ENCODE measurements around the gene BCAR1. TPM values are rescaled to one million over a fixed set of nuclear protein-coding genes. Genes with fewer than 3 reads are reported as not detected.

The BCAR1 gene
- total and polyA plus RNA-seq, 2 experiments from 2014 or later = 37.9 to 140 TPM

- TF ChIP-seq, protein P1, sequence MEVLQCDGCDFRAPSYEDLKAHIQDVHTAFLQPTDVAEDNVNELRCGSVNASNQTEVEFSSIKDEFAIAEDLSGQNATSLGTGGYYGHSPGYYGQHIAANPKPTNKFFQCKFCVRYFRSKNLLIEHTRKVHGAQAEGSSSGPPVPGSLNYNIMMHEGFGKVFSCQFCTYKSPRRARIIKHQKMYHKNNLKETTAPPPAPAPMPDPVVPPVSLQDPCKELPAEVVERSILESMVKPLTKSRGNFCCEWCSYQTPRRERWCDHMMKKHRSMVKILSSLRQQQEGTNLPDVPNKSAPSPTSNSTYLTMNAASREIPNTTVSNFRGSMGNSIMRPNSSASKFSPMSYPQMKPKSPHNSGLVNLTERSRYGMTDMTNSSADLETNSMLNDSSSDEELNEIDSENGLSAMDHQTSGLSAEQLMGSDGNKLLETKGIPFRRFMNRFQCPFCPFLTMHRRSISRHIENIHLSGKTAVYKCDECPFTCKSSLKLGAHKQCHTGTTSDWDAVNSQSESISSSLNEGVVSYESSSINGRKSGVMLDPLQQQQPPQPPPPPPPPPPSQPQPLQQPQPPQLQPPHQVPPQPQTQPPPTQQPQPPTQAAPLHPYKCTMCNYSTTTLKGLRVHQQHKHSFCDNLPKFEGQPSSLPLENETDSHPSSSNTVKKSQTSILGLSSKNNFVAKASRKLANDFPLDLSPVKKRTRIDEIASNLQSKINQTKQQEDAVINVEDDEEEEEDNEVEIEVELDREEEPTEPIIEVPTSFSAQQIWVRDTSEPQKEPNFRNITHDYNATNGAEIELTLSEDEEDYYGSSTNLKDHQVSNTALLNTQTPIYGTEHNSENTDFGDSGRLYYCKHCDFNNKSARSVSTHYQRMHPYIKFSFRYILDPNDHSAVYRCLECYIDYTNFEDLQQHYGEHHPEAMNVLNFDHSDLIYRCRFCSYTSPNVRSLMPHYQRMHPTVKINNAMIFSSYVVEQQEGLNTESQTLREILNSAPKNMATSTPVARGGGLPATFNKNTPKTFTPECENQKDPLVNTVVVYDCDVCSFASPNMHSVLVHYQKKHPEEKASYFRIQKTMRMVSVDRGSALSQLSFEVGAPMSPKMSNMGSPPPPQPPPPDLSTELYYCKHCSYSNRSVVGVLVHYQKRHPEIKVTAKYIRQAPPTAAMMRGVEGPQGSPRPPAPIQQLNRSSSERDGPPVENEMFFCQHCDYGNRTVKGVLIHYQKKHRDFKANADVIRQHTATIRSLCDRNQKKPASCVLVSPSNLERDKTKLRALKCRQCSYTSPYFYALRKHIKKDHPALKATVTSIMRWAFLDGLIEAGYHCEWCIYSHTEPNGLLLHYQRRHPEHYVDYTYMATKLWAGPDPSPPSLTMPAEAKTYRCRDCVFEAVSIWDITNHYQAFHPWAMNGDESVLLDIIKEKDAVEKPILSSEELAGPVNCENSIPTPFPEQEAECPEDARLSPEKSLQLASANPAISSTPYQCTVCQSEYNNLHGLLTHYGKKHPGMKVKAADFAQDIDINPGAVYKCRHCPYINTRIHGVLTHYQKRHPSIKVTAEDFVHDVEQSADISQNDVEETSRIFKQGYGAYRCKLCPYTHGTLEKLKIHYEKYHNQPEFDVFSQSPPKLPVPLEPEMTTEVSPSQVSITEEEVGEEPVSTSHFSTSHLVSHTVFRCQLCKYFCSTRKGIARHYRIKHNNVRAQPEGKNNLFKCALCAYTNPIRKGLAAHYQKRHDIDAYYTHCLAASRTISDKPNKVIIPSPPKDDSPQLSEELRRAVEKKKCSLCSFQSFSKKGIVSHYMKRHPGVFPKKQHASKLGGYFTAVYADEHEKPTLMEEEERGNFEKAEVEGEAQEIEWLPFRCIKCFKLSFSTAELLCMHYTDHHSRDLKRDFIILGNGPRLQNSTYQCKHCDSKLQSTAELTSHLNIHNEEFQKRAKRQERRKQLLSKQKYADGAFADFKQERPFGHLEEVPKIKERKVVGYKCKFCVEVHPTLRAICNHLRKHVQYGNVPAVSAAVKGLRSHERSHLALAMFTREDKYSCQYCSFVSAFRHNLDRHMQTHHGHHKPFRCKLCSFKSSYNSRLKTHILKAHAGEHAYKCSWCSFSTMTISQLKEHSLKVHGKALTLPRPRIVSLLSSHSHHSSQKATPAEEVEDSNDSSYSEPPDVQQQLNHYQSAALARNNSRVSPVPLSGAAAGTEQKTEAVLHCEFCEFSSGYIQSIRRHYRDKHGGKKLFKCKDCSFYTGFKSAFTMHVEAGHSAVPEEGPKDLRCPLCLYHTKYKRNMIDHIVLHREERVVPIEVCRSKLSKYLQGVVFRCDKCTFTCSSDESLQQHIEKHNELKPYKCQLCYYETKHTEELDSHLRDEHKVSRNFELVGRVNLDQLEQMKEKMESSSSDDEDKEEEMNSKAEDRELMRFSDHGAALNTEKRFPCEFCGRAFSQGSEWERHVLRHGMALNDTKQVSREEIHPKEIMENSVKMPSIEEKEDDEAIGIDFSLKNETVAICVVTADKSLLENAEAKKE (CRISPR knock-in tag; IDR thresholded peaks at IDR 0.05) = no peak
- TF ChIP-seq CREB1 (CRISPR knock-in tag; IDR thresholded peaks at IDR 0.05; ENCODE audit: low read depth) (no peak), NANOG (IDR thresholded peaks at IDR 0.05; ENCODE audit: borderline replicate concordance) (no peak), ZNF114 (CRISPR knock-in tag; IDR thresholded peaks at IDR 0.05) (no peak), EZH2 (IDR thresholded peaks at IDR 0.05; ENCODE audit: low read depth, unreplicated experiment) (no peak), JUNB (IDR thresholded peaks at IDR 0.05; ENCODE audit: unreplicated experiment) (no peak), ETS1 (IDR thresholded peaks at IDR 0.05) (no peak), POLR2AphosphoS5 (IDR thresholded peaks at IDR 0.05; ENCODE audit: low read depth) (no peak), REST (IDR thresholded peaks at IDR 0.05; ENCODE audit: unreplicated experiment) (no peak), ZNF331 (CRISPR knock-in tag; IDR thresholded peaks at IDR 0.05; ENCODE audit: low read depth) (no peak)
These were observed 12.0 kb upstream of the BCAR1 start (continued) for GRCh38 chr16:75263291-75263962.
